GM10847 (cell line): Measurements from ENCODE around the gene LITAF.

ENCODE experiments used
- POLR2A ChIP-seq: IDR thresholded peaks from 2 replicates; pipeline ENCODE4 v1.6.1; 2011; ENCODE audit not compliant: insufficient read length; ENCODE audit errors: extremely low read depth

LITAF gene

DNA sequence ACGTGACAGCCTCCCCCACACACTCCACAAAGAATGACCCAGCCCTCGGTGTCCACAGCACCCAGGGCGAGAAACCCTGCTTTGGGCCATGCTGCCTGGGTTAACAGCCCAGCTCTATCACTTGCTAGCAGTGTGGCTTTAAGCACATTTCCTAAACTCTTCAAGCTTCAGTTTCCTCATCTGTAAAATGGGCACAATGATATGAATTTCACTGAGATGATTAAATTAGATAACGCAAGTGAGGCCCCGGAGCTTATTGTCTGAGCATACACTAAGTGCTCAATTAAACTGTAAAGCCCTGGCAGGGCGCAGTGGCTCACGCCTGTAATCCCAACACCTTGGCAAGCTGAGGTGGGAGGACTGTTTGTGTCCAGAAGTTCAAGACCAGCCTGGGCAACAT lies 79.4 kb downstream of the LITAF start:
- TF ChIP-seq POLR2A, result no peak

DNA sequence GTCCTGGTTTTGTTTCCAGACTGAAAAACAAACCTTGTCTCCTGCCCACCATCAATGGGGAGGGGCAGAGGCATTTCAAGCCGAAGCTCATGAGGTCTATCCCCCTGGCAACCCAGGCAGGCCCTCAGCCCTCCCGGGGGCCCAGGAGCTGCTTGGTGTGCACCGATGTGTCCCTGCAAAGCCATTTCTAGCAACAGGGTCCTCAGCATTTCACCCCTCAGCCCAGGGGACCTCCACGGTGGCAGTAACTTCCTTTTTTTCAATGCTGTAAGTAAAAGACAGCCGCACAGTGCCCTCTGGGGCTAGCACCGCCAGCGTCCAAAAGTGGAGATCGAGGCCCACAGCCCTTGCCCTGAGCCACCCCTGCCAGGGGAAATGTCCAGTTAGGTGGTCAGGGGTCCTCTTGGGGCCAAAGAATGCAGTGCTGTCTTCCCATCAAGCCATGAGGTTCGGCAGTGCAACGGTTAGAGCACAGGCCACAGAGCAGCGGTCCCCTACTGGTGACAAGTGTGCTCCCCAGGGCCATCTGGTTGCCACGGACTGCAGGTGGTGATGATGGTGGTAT lies 79.9 kb downstream of the LITAF start:
- TF ChIP-seq POLR2A, result no peak

GRCh38 chr16:11503566-11503965 lies 83.2 kb downstream of the LITAF start:
- TF ChIP-seq POLR2A, result no peak

GRCh38 chr16:11502239-11502638 lies 84.5 kb downstream of the LITAF start:
- TF ChIP-seq POLR2A, result no peak

DNA sequence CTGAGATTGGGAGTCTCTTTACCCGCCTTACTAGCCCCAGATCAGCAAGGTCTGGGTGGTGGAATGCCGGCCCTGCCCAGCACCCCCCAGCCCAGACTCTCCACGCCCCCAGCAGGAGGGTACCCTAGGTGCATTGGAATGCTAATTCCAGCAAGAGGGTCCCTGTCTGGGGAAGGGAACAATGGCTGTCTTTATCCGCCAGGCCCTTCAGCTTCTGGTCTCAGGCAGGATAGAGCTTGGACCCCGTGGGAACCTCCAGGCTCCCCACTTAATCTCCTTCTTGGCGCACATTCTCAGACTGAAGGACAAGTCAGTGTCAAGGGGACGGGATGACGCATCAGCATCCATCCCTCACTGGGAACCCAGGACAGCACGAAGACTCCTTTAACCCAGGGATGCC lies 85.1 kb downstream of the LITAF start:
- TF ChIP-seq POLR2A, result no peak

- no peak for TF ChIP-seq POLR2A
Observed at GRCh38 chr16:11500700-11501346, 85.9 kb downstream of the LITAF start.

GRCh38 chr16:11499295-11500089 lies 87.2 kb downstream of the LITAF start:
- no peak for TF ChIP-seq POLR2A

- TF ChIP-seq POLR2A, result no peak
Observed at GRCh38 chr16:11498683-11499082, 88.0 kb downstream of the LITAF start.

DNA sequence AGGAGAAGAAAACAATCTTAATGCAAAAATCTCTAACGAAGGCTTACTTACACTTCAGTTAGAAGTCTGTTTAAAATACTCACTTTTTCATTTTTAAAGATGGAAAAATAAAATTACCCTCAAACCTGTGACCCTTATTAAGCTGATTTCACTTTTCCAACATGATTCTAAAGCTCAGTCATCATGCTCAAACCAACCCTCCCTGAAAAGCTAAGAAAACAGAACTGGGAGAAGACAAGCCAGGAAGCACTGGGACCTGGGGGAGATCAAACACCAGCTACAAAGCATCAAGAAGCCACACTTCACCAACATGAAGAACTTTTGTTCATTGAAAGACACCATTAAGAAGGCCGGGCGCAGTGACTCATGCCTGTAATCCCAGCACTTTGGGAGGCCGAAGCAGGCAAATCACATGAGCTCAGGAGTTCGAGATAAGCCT lies 88.8 kb downstream of the LITAF start:
- TF ChIP-seq POLR2A, result no peak
